Umbilical cord (tissue), 2 donors: ENCODE data around the gene AK6. TPM values are rescaled to one million over a fixed set of nuclear protein-coding genes. Genes with fewer than 3 reads are reported as not detected.
"Not testable (repeated sequence)": the region's sequence is repeated elsewhere in the genome, so short reads cannot be mapped to it uniquely, and the experiment has no call there.

Experiments
- DNase-seq: peaks from one replicate; pipeline ENCODE4 v3.0.0-alpha.2; 2015; ENCODE audit warnings: low spot score
- total RNA-seq: library from RNA; depleted of rRNA; stranded (reverse); fragments of >200 nt; gene quantifications from one replicate; pipeline ENCODE4 v1.2.3, GENCODE V29; 2014; ENCODE audit warnings: low replicate concordance; ENCODE audit not compliant: insufficient read depth

The AK6 gene
- total RNA-seq, result 59.9 TPM

DNA sequence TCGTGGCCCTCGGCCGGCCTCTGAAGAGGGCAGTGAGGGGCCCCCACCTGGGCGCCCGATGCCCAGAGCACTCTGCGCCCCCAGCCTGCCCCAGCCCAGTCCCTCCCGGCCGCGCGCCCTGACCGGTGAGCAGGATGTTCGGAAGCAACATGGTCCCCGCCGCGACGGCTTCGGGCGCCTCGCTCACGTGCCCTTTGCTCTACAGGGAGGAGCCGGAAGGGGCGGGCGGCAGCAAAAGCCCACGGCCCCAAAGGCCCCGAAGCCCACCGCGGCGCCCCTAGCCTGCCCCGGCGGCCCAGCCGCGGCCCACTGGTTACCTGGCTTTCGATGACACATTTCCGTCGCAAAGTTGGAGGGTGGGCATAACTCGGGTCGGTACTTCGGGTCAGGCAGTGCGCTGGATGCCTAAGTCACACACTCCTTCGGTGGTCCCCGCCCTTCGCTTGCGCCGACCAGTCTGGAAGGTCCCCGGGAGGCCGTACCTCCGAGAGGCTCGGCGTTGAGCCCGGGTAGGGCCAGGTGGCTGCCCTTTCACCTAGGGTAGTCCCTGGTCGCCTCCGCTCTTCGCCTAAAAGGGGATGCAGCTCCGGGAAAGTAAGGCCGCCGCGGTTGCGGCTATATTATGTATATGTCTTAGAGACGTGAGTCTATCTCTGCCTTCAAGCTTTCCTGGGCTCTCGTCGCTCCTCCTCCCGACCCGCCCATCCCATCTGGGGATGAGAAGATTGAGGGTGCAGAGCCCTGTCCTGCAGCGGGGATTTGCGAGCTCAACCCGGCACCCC is at the start of gene AK6, which contains the start of the genes RAD17 and TAF9:
Gene AK6, minus strand, starts transcription at position 181 of the 782 bp plus-strand sequence. Its CDS starts 30 bp downstream, at position 151.
Gene RAD17, plus strand, starts transcription at position 479 of the 782 bp plus-strand sequence. CDS start 2,391 bp downstream, outside the sequence.
Gene TAF9, minus strand, starts transcription at position 181 of the 782 bp plus-strand sequence. CDS start 3,783 bp downstream, outside the sequence.
- DNase-seq, result peak; percentile 95

- no peak for DNase-seq
These were observed 49.2 kb upstream of the AK6 start for GRCh38 chr5:69418554-69418953.

GRCh38 chr5:69416699-69417098 is 47.4 kb upstream of the AK6 start:
- no peak for DNase-seq

GRCh38 chr5:69416180-69416579 is 46.9 kb upstream of the AK6 start:
- DNase-seq, result no peak

GRCh38 chr5:69415584-69415958 is 46.3 kb upstream of the AK6 start:
- no peak for DNase-seq

DNA sequence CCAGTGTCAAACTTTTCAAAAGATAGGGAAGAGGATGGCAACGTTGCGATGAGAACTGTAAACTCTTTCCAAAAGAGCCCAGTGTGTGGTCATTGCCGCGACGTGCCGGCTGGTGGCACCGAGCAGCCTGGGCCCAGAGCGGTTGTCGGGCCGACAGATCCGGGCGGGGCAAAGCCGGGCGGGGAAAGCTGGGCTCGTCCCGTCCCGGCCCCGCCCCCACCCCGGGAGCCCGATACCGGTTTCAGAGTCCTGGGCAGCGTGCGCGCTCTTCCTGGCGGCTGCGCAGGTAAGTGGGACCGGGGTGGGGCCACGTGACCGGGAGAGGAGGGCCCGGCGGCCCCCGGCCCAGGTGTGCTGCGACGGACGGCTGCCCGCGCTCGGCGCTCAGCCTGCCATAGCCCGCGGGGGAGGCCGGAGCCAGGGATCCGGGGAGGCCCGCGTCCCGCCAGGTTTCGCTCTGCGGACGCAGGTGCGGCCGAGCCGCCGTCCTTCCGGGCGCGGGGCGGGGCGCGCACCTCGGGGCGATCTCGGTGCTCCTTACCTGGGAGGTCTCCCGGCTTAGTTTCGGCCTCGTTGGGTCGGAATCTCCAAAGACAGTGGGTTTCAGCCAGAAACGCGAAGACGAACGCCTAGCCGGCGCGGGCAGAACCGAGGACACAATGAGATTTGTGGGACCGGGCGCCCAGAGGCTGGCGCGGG is 45.7 kb upstream of the AK6 start, which contains the start of gene MARVELD2:
Gene MARVELD2, plus strand, starts transcription at position 232 of the 699 bp plus-strand sequence. CDS start 4,270 bp downstream, outside the sequence.
- peak; percentile 62 for DNase-seq

DNA sequence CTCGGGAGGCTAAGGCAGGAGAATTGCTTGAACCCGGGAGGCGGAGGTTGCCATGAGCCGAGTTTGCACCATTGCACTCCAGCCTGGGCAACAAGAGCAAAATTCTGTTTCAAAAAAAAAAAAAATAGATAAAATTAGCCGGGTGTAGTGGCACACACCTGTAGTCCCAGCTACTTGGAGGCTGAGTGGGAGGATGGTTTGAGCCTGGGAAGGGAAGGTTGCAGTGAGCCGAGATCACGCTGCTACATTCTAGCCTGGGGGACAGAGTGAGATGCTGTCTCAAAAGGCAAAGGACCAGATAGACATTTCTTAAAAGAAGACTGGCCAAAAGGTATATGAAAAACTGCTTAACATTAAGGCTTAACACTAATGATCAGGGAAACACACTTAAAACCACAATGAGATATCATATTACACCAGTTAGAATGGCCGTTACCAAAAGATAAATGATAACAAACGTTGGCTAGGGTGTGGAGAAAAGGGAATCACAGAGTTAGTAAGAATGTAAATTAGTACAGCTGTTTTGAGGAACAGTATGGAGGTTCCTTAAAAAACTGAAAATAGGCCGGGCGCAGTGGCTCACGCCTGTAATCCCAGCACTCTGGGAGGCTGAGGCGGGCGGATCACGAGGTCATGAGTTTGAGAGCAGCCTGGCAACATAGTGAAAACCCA is 35.5 kb upstream of the AK6 start:
- no peak for DNase-seq

- DNase-seq, result no peak
These were observed 9.1 kb upstream of the AK6 start for GRCh38 chr5:69378376-69378775.

DNA sequence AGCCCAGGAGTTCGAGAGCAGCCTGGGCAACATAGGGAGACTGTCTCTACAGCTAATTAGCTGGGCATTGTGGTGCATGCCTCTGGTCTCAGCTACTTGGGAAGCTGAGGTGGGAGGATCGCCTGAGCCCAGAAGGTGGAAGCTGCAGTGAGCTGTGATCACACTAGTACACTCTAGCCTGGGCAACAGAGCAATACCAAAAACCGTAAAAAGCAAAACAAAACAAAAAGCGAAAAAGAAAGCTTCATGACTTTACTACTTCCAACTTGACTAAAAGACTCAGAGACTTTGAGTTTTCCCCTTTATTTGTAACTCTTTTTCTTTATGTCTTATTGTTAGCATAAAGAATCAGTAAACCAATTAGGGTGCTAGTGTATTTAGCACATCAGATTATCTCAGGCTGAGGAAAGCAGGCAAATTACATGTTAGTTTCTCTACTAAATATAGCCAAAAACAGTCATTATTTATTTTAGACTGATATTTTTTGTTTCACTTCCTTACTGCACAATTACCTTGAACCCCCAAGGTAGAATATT is 5.7 kb upstream of the AK6 start:
- DNase-seq, result no peak

DNA sequence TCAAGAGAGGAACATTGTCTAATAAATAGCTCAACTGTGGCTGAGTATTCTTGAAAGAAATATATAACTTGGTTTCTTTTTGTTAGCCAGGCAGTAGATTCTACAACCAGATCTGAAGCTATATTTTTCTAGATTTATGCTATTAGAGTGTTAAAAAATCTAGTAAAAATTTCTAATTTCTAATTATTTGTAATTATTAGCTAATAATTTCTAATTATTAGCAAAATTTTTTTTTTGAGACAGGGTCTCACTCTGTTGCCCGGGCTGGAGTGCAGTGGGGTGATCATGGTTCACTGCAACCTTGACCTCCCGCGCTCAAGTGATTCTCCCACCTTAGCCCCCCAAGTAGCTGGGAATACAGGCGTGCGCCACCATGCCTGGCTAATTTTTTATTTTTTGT is 3.1 kb upstream of the AK6 start:
- DNase-seq, result no peak

GRCh38 chr5:69370335-69370734 is 1.0 kb upstream of the AK6 start:
- not testable (repeated sequence) for DNase-seq

GRCh38 chr5:69368458-69369339 is 621 bp downstream of the AK6 start:
- DNase-seq, result peak; percentile 1

DNA sequence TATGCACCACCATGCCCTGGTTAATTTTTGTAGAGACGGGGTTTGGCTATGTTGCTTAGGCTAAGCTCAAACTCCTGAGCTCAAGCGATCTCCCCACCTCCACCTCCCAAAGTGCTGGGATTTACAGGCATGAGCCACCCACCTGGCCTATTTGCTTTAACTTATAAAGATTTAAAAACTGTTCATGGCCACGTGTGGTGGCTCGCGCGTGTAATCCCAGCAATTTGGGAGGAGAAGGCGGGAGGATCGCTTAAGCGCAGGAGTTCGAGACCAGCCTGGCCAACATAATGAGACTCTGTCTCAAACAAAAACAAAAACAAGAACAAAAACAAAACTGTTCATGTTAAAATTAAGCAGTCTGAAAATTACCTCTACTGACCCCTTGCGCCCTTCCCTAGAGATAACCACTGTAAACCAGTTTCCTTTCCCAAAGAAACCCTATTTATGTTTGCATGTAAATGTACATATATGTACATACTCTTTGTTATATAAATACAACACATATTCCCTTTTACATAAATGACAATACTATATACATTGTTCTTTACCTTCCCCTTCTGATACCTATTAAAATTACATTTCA is 1.5 kb downstream of the AK6 start:
- DNase-seq, result no peak

- DNase-seq, result no peak
These were observed 4.5 kb downstream of the AK6 start for GRCh38 chr5:69364850-69365249.

DNA sequence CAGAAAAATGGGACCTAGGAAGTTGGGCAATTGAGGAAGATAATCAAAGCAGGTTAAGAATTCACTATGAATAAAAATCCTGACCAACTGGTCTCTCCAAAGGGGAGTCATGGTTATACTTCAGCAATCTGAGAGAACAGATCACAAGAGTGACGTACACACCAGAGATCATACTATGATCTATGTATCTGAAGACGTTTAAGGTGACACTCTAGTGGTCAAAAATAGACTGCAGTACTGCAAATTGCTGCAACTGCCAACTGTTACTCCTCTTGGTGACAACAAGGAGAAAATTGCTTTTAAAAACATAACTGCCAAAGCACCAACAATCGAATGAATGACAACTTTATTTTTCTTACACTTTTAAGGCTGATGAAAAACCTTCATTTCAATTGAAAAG is 4.9 kb downstream of the AK6 start:
- DNase-seq, result no peak

DNA sequence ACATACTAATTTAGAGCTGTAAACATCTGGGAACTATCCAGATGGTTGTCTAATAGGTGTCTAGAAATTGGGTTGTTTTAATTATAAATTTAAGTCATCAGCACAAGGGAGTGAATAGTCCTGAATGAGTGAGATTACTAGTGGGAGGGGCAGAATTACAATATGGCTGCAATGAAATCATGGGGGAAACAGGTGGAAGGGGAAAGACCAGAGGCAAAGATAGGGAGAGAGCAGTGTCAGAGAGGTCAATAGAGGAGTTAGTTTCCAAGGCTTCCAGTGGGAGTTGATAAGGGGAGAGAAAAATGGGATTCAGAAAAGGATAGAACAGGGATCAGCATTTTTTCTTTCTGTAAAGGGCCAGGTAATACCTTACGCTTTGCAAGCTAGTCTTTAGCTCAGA is 8.9 kb downstream of the AK6 start:
- DNase-seq, result no peak

DNA sequence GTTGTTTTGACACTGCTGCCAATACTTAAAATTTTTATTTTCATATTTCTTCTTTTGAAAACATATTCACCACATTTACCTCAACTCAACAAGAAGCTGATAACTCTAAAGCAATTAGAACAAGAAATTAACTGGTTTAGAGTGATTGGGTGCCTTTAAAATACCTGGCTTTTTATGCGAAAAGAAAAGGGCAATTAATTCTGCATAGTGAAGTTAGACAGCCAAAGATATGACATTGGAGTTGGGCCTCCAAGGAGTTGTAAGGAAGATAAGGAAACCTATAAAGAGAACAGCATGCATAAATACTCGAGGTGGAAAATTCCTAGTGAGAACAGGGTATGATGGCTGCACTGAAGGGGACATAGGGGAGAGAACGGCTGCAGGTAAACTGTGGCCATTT is 9.6 kb downstream of the AK6 start:
- DNase-seq, result no peak

DNA sequence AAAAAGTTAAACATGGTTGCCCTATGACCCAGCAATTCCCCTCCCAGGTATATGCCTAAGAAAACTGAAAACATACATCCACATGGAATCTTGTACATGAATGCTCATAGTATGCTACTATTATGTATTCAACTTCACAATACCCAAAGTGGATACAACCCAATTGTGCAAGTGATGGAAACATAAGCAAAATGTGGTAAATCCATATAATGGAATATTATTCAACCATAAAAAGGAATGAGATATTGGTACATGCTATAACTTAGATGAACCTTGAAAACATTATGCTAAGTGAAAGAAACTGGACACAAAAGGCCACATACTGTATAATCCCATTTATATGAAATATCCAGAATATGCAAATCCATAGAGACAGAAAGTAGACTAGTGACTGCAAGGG is 18.7 kb downstream of the AK6 start:
- DNase-seq, result no peak

DNA sequence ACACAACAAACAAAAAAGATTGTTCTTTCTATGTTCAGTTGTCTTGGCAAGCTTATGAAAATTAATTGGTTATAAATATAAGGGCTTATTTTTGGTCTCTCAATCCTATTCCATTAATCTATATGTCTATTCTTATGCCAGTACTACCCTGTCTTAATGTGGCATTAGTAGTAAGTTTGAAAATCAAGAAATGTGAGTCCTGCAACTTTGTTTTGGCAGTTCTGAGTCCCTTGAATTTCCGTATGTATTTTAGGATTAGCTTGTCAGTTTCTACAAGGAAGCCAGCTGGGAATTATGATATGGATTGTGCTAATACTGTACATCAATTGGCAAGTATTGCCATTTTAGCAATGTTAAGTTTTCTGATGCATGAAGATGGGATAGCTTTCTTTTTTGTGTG is 26.2 kb downstream of the AK6 start:
- no peak for DNase-seq

DNA sequence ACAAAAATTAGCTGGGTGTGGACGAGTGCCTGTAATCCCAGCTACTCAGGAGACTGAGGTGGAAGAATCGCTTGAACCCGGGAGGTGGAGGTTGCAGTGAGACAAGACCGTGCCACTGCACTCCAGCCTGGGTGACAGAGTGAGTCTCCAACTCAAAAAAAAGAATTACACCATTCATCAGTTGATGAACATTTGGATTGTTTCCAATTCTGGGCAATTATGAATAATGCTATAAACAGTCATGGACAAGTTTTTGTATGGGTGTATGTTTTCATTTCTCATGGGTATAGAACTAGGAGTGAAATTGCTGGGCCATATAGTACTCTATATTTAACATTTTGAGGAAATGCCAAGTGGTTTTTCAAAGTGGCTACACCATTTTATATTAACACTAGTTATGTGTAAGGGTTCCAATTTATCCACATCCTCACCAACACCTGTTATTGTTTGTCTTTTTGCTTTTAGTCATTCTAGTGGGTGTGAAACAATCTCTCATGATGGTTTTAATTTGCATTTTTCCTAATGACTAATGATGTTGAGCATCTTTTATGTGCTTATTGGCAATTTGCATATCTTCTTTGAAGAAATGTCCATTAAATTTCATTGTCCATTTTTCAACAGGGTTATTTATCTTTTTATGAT is 27.7 kb downstream of the AK6 start:
- DNase-seq, result no peak
